Activated CD4-positive, alpha-beta T cell treated with anti-CD3 and anti-CD28 coated beads, Interleukin-2, Interleukin-6, amounts not matched to agents 100 ng/mL and 50 ng/mL, durations not matched to agents 16 hours and 8 hours (primary cell): ENCODE results near the gene DNAH17.

Experiments
- DNase-seq: peaks from one replicate; pipeline ENCODE4 v3.0.0-alpha.2; 2020

Gene DNAH17

DNA sequence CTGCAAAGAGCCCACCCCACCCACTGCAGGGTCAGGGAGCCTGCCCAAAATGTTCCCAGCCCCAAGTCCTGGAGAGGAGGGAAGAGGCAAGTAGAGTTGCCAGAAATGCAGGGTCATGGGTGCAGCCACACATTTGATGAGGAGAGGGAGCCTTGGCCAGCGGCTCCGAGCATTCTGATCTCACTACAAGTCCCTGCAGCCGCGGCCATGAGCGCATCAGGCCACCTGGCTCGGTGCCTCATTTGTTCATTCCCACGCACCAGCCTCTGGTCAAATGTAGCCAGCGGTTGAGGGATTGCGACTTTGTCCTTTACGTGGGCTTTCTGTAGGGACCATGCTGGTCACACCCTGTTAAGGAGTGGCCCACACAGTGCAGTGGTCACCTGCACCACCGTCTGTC lies 150.1 kb downstream of the DNAH17 start:
- no peak for DNase-seq

DNA sequence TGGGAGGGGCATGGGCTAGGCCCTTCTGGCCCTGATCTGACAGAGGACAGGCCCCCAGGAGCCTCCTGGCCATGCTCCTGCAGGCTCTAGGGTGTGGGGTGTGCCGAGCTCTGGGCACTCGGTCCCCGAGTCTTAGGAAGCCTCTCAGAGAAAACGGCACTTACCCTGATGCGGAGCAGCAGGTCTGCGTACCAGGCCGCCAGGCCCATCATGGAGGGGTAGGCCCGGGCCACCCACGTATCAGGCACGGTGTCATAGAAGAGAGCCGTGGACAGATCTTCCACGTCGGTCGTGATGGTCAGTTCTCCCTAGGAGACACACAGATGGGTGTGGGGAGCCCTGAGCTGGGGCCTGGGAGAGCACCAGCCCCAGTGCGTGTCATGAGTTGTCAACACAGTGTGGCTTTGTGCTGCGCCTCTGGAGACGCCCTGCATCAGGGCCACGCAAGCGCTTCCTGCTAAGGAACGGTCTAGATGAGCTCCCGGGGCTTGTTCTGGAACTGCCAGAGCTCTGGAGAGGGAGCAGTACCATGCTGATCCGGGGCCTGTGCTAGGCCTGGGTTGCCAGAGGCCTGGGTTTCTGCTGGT lies 150.8 kb downstream of the DNAH17 start:
- no peak for DNase-seq

DNA sequence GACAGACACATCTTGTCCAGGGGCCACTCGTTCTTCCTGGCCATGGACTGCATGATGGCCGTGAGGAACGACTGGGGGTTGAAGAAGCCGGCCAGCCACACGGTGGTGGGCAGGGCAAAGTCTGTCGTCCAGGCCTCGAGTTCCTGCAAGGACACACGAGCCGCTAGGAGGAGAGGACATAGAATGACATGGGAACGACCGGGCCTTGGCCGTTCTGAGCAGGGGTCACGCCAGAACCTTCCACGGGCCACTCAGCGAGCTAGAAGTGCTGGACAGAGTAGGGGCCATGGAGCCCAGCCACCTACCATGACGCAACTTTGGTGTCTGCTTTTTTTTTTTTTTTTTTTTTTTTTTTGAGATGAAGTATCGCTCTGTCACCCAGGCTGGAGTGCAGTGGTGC lies 151.8 kb downstream of the DNAH17 start:
- DNase-seq: no peak

DNA sequence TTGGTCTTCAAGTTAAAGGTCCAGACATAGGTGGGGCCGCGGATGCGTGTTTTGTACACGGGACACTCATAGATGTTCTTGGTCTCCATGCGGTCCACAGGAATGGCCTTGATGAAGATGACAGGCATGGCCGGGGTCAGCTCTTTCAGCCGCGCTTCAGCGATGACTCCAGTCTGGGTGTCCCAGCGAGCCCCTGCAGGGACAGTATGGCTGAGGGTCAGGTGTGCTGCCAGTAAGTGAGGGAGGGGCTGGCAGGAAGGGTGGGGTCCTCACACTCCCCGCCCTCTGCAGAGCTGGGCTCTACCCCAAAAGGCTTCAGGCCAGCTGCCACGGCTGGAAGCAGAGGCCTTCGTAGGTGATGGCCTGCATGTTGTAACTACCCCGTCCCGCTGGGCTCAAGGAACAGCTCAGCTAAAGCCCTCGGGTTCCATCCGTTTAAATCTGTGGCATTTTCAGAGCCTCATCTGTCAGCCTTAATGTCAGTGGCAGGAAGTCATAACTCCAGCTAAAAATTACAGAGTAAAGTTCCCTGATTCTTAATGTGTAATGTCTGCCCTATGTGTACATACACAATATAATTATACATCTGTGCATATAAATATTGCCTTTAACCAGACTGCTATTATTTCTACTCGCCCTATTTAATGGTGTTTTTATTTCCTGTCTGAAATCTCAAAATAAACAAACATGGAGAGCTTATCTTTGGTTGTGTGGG lies 153.1 kb downstream of the DNAH17 start:
- no peak for DNase-seq

DNA sequence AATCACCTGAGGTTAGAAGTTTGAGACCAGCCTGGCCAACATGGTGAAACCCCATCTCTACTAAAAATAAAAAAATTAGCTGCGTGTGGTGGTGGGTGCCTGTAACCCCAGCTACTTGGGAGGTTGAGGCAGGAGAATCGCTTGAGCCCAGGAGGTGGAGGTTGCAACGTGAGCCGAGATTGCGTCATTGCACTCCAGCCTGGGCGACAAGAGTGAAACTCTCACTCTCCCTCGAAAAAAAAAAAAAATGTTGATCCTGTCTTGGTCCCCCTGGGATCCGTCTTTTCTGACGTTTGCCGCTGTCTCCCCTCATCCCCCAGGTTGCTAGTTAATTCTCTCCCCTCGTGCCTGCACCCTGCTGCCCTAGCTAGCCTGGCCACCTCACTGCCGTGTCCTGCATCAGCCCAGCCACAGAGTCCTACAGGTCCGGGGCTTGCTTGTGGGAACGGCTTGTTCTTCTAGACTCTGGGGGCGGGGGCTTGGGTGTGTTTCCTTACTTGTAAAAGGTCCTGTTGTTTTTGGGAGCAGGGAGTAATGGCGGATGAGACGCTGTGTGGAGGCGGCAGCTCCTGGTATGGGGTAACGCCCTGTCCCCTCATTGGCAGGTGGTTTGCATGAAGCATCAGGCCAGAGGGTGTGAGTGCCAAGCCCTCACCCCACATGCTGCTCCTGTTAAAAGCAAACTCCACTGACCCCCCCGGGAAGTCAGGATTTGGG lies 154.2 kb downstream of the DNAH17 start:
- no peak for DNase-seq

DNA sequence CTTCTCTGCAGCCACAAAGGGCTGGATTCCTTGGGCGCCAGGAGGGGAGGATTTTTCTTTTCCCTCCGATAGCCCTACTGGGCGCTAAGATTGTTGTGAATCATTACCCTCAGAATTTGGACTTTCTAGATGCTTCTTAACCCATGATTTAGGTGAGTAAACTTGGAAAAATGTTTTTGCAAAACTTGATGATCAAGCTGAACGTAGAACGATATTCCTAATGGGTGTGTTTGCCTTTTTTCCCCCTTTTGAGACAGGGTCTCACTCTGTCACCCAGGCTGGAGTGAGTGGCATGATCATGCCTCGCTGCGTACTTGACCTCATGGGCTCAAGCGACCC lies 155.0 kb downstream of the DNAH17 start:
- DNase-seq: no peak

DNA sequence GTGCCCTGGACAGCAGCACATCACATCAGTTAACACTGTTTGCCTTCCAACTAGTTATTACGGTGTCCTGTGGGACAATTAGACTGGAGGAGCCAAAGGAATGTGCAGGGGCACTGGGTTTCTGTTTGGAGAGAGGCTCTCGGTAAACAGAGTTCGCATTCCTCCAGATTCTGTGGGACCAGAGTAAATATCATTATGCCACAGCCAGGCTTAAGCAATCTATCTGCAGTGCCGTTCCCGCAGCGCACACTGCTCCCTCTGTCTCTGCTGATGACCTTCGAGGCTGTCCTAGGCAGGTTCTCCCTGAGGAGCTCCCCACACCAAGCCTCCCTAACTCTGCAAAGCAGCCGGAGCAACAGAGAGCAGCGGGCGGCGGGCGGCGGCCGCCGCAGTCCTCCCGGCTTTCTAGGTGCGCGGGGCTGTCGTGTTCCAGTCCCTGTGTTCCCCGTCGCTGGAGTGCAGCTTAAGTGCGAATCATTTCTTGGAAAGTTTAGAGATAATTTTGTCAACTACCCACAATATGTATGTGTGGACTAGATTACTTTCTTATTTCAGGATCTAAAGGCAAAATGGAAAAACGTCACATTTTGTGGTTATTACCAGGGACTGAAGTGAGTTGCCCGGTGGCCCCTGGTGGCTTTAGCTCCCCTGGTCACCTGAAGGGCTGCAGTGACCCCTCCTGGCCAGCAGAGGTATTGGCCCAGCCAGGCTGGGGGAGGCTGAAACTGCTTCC lies 155.5 kb downstream of the DNAH17 start:
- peak; percentile 81 for DNase-seq

DNA sequence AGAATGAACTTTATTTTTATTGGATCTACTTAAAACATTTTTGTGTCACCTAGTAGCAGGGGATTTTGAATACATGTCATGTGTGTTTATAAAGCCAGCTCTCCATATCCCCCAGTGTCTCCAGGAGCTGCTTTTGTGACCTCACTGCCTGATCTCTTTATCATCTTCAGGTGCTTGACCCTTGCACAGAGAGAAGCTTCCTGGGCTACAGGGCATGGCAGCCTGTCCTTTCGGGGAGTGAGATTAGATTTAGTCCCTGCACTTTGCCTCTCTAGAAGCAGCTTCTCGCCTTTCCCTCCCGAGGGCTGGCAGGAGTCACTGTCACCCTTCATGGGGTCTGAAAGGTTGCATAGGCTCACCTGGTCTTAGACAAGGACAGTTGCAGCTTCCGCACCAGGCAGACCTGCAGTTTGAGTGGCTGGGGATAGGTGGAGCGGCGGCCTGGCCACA lies 156.1 kb downstream of the DNAH17 start:
- DNase-seq: no peak

DNA sequence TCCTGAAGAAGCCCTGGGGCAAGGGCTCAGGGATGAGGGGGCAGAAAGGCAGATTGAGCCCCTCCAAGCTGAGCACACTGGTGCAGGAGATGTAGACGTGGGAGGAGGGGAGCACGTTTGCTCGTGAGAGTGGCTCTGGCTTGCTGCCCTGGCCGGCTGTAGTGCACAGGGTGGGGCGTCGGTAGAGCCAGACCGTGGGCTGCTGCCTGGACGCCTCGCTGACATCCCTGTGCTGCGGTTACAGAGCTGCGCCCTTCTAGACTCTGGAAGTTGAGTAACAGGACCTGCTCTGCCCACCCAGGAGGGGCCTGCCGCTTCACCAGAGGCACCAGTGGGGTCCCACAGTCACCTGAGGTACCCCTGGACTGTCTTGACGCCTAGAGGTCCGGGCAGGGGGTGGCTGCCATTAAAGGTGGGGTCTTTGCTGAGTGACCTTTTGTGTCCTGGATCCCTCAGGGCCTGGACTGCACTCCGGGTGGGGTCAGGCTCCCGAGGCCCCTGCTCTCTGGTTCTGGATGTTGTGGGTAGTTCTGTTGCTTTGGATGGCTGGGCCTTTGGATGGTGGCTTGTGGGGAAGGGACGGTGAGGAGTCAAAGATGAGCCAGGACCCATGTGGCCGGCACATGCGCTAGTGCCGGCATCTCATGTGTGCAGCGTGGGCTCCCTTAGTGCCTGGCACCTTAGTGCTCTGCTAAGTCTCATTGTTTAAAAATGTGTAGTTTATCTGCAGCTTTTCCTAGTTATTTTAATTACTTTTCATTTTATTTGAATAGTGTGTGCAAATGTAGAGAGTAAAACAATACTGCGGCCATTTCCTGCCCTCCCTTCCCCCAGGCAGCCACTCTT lies 157.0 kb downstream of the DNAH17 start:
- DNase-seq: no peak

DNA sequence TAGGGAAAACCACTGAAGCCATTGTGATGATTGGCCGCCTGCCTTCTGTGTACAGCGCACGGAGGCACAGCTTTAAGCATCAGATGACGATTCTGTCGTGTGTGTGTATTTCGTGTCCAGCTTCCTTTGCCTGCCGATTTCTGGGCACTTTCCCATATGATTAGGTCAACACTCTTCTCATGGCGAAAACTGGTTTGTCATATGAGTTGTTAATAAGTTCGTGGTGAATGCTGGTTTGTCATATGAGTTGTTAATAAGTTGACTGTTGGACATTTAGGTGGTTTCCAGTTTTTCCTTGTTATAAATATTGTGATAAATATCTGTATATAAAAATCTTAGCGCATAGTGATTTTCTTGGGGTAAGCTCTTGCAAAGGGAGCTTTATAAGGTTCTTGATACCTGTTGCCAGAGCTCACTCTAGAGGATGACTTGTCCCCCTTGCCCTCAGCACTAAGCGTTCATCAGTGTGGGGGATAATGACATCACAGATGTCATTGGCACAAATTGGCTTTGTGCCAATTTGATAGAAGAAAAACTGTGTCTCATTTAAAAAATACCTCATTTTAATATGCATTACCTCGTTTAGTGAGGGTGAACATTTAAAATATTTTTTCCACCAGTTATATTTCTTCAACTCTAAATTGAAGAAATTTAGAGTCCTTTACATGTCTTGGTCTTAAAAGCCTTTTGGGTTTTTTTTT lies 158.7 kb downstream of the DNAH17 start:
- no peak for DNase-seq

DNA sequence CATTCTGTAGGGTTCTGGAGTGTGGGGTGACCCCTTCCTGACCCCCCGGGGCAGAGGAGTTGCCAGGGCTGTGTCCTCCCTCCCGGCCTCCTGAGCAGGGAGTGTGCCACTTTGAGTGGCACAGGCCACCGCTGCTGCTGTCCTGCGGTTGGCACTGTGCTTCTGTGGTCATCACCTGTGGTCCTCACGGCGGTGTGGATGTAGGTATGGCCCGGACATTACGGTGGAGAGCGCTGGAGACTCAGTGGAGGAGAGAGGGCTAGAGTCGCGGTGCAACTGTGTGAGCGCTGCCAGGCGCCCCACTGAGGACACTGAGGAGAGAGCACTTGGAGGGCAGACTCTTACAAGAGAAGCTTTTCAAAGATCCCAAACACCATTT lies 159.7 kb downstream of the DNAH17 start:
- DNase-seq: no peak

DNA sequence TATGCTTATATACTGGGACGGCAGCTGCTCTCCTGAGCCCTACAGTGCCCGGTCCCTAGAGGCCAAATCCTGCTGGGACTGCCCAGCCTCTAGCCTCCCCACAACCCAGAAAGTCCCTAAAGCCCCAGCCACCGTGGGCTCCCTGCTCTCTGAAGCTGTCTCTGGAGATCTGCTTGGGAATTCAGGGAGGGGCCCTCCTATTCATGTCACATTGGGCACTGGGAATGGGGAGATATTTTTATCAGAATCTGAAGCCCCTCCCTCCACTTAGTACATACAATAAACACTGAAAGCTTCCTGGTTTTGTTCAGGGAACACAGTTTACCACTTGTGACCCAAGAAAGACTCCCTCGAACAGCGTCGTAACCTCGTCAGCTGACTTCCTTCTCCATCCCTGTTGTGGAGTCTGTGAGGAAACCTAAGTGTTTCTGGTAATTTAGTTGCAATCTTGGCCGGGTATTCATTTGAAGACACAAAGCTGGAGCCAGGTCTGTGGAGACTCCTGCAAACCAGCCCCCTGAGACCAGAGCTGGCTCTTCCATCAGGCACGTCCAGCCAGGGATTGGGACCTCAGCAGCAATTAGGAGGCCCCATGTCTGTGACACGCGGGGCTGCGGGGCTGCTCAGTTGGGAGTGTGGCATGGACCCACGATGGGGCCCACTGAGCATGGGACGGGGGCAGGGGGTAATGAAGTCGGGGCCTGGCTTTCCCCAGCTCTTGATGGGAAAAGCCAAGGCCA lies 160.2 kb downstream of the DNAH17 start:
- no peak for DNase-seq

DNA sequence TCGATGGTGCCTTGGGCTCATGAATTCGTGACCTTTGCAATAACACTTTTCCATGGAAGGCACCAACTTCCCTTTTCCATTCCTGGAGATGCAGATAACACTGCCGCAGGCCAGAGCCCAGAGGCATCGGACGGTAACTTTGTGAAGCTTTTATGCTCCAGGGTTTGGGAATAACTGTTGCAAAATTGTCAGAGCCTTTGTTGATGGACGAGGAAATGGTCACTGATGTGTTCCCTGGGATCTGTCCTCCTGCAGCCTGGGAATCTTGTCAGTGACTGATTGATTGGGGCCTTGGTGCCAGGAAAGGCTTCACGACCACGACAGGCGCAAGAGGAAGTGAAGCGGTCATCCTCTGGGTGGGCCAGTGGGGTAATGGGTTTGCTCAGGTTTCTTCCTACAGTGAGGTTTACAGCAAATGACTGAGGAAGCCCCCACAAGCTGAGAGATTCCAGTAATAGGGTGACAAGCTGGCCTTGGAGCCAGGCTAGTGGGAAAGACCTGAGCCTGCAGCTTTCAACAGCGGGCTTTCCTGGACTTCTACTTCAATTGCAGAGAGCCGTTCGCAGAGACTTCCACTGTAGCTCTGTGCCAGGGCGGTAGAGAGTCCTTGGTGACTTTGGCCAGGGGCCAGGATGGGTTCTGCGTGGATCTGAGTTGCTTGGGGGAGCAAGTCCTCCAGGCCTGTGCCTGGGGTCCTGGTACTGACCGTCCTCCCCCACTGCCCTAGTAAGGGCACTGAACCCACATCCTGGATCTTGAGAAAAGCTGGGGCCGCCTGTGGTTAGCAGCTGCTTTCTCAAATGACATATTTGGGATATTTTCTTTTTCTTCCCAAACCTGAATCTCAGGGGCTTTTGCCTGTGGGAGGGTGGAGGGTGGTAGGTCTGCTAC lies 161.1 kb downstream of the DNAH17 start:
- no peak for DNase-seq

DNA sequence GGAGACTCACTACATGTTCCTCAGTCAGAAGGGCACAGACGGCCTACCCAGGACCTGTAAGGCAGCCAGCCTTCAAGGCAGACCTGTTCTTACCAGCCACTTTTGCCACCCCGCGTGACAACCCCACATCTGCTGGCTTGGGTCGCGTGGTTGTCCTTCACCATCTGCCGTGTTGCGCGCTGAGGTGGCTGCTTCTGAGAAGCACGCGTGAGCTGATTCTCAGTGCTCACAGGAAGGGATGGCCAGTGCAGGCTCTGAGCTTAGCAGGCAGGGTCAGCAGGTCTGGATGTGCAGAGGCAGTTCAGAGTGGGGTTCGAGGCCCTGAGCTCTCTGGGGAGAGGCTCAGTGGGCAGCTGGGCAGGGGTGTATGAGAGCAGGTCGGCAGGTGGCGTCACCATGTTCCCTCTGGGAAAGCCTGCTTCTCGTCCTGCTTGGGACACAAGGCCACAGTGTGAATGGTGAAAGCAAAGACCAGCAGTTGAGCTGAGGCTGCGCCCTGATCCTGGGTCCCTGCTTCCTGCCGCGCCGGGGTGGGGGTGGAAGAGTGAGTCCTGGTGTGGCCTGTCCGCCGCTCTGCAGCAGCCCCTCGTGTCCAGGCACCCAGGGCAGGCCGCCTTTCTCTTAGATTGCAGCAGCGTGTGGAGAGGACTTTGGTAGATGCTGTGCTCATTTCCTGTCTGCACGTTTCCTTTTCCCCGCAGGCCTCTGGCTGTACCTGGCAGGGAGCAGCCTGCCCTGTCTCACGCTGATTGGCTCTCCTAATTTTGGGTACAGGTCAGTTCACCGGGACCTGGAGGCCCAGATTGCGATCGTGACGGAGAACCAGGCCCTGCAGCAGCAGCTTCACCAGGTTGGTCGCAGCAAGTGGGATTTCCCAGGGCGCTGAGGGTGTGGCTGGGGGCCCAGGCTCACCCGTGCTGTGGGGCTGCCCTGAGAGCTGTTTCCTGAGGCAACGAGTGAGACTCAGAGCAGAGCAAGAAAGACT lies 162.7 kb downstream of the DNAH17 start:
- DNase-seq: peak; percentile 79

DNA sequence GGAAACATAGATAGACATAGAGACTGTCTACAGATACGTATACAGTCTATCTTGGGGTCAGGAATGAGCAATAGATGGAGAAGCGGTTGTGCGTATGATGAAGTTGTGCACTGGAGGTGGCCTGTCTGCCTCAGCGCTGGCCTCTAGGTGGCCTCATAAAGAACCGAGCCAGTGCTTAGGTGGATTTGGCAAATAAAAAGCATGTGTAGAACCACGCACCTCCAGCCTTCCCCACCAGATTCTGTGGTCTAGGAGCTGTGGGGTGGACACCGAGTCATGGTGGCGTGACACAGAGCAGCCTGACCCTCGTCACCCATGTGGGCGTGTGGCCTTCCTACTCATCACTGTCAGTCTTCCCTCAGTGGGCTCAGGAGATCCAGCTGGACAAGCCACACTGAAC lies 164.8 kb downstream of the DNAH17 start:
- DNase-seq: peak; percentile 60

DNA sequence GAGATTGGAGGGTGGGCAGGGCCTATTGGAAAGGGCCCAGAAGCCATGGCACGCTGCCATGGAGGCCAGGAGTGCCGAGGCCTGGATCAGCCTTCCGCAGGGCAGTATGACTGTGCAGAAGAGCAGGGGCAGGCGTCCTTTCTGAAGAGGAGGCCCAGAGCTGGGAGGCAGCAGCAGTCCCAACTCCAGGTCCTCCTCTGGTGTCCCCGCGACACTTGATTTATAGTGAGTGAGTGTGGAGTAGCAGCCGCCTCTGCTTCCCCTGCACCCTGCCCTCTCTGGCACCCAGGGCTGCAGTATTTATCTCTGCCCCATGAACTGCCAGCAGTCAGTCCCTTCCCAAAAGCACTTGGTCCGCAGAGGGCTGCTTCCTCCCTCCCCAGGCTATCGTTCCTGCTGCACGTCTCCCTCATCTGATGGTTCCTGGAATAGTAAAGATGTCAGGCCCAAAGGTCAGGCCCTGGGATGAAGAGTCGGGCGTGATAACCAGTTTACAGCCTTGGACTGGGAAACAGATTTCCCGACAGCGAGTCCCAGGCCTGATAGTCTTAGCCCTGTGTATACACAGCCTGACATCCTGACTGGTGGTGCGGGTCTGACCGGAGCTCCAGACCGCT lies 165.8 kb downstream of the DNAH17 start:
- DNase-seq: no peak

DNA sequence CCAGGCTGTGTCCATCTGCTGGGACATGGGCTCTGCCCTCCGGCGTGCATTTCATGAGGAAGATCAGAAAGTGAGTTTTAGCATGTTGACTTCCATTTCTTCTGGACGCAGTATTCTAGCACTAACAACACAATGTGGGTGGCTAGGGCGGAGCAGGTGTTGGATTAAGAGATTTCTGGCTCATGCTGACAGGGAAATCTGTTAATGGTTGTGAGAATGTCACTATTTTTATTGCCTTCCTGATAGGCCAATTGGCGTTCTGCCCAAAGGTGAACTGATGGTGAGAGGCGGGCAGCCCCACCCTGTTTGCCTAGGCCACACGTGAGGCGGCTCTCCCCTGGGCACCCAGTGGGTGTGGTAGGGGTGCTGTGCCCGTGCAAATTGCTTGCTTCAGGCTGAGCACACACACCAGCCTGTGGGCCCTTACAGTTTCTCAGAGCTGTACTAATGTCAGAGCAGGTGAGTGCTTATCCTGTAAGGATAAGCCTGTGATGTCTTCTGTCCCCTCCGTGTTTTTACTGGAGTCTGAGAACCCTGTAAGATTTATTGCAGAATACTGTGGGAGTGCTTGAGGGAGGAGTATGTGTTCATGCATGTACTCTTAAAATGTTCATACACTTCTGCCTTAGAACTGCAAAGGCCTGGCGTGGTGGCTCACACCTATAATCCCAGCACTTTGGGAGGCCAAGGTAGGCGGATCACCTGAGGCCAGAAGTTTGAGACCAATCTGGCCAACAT lies 167.8 kb downstream of the DNAH17 start:
- no peak for DNase-seq
